Measurements from ENCODE around the gene PLIN3. TPM values are rescaled to one million over a fixed set of nuclear protein-coding genes. Genes with fewer than 3 reads are reported as not detected.
A peak's percentile ranks its signal among the peaks of the same experiment; 100 is the strongest.

PLIN3 gene
- total and polyA plus RNA-seq, 11 donors, result 10.0 to 102 (median 22.9) TPM

DNA sequence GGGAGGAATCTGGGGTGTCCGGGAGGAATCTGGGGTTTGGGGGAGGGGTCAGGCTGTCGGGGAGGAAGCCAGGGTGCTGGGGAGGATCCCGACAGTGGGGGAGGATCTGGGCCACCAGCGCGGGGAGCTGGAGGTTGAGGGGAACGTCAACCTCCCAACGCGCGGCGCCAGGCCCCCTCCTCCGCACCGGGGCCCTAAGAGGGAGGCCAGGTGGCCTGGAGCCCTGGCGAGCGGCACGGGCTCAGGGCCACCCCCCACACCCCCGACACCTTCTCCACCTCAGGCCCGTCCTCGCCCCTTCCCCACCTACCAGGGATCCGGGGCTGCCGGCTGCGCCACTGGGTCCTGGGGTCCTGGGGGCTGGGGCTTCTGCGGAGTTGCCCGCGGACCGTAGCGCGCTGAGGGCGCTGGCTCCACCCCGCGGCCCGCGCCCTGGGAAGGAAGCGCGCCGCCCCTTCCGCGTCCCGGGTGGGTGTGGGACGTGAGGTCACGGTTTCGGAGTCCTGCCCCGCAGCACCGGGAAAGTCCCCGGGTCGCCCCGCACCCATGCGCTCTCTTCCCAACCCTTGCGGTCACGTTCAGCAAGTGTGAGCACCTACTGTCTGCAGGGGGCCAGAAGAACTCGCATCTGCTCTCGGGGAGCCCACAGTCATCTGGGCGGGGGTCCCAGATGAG is 36.0 kb downstream of the PLIN3 start, which contains the start of gene TICAM1:
TICAM1 (minus strand) TSS at position 409 of the 675 bp plus-strand sequence. CDS start 13,335 bp downstream, outside the sequence.
- H3K27ac ChIP-seq, result peak within 1 kb of the TSS; percentile 85 to 99 (median 94)
- ATAC-seq (peak; percentile 78 to 99 (median 97)), DNase-seq (peak; percentile 81 to 89 (median 84))
- H3K27me3 ChIP-seq, result no peaks in the 10 kb centered on the region
- peaks cover 0 to 28% (median 13%) of the 10 kb centered on the region in 12 donors for H3K4me1 ChIP-seq
- 1 to 2% (median 1%) methylated on average over 36 to 52 of the region's 52 CpGs for WGBS, 4 donors
- peak in 1 of 2 donors; percentile 82 for TF ChIP-seq POLR2A (IDR thresholded peaks at IDR 0.05)
- TF ChIP-seq, protein P1, sequence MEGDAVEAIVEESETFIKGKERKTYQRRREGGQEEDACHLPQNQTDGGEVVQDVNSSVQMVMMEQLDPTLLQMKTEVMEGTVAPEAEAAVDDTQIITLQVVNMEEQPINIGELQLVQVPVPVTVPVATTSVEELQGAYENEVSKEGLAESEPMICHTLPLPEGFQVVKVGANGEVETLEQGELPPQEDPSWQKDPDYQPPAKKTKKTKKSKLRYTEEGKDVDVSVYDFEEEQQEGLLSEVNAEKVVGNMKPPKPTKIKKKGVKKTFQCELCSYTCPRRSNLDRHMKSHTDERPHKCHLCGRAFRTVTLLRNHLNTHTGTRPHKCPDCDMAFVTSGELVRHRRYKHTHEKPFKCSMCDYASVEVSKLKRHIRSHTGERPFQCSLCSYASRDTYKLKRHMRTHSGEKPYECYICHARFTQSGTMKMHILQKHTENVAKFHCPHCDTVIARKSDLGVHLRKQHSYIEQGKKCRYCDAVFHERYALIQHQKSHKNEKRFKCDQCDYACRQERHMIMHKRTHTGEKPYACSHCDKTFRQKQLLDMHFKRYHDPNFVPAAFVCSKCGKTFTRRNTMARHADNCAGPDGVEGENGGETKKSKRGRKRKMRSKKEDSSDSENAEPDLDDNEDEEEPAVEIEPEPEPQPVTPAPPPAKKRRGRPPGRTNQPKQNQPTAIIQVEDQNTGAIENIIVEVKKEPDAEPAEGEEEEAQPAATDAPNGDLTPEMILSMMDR (IDR thresholded peaks at IDR 0.05), result peak in 3 of 12 donors; percentile 6 to 25 (median 12)
- intact Hi-C loops (cut with DNase I), result loop anchor here in 1 of 10 donors (2.0 kb wide), 1 partner anchor 15 kb away; no protein-coding TSS in a partner anchor
- no peaks in the 10 kb centered on the region for H3K9me3 ChIP-seq
- peak within 1 kb of the TSS; percentile 74 to 99 (median 96) for H3K4me3 ChIP-seq
- H3K36me3 ChIP-seq, result no peaks in the 10 kb centered on the region

DNA sequence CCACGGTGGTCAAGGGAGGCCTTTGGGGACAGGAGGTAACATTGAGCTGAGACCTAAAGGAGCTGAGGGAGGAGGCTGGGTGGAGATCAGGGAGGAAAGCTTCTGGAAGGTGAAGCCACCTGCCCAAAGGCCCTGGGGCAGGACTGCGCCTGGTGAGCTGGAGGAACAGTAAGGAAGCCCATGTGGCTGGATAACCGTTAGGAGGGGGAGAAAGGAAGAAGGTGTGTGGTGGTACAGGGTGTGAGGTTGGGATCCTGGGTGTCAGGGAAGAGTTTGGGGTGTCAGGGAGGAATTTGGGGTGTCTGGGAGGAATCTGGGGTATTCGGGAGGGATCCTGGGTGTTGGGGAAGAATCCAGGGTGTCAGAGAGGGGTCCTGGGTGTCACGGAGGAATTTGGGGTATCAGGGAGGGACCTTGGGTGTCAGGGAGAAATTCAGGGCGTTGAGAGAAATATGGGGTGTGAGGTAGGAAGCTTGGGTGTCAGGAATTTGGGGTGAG is 36.6 kb downstream of the PLIN3 start:
- 60 to 84% (median 73%) methylated on average over 6 of the region's 6 CpGs for WGBS, 4 donors

DNA sequence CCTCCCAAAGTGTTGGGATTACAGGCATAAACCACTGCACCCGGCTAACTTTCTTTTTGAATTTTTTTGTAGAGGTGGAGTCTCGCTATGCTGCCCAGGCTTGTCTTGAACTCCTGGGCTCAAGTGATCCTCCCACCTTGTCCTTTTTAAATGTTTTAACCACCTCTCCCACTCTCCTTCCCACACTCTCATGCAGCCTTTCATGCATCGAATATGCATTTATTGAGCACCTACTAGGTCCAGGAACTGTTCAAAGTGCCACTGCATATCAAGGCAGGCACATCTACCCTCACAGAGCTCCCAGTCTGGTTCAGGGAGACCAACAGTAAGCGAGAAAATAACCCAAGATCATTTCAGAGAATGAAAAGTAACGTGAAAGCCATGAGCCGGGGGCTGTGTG is 37.1 kb downstream of the PLIN3 start:
- H3K4me1 ChIP-seq, result peaks cover 0 to 28% (median 13%) of the 10 kb centered on the region in 12 donors
- TF ChIP-seq, protein P1 (IDR thresholded peaks at IDR 0.05), result no peak
- no peak for TF ChIP-seq POLR2A (IDR thresholded peaks at IDR 0.05)
- intact Hi-C loops (cut with DNase I), result loop anchor here in 1 of 10 donors (2.0 kb wide), 1 partner anchor 14 kb away; no protein-coding TSS in a partner anchor
- WGBS, 4 donors, result 89 to 96% (median 93%) methylated on average over 6 of the region's 6 CpGs
- no peaks in the 10 kb centered on the region for H3K9me3 ChIP-seq
- peaks cover 0 to 2% (median 0%) of the 10 kb centered on the region in 9 donors for H3K36me3 ChIP-seq
- peak overlapping the region in 10 of 12 donors; percentile 87 to 99 (median 98) for H3K4me3 ChIP-seq
- ATAC-seq (no peak), DNase-seq (no peak)
- H3K27ac ChIP-seq, result peak overlapping the region in 9 of 12 donors; percentile 85 to 99 (median 95)
- H3K27me3 ChIP-seq, result no peaks in the 10 kb centered on the region

More for the DNA sequence above, 36.6 kb downstream of the PLIN3 start:
- Histone ChIP-seq H3K4me3 (peak overlapping the region; percentile 74 to 99 (median 96)), H3K9me3 (no peaks in the 10 kb centered on the region), H3K27ac (peak overlapping the region; percentile 85 to 99 (median 94)), H3K4me1 (peaks cover 0 to 28% (median 13%) of the 10 kb centered on the region in 12 donors), H3K36me3 (no peaks in the 10 kb centered on the region), H3K27me3 (no peaks in the 10 kb centered on the region)
- intact Hi-C loops (cut with DNase I), result loop anchor here in 1 of 10 donors (2.0 kb wide), 1 partner anchor 14 kb away; no protein-coding TSS in a partner anchor
- no peak for TF ChIP-seq POLR2A (IDR thresholded peaks at IDR 0.05)
- TF ChIP-seq, protein P1 (IDR thresholded peaks at IDR 0.05), result no peak
- peak in 2 of 4 donors; percentile 8 to 19 for ATAC-seq
- no peak for DNase-seq
